HL-60 (cell line): ENCODE measurements around the gene PSMD5.

Source experiments
- DNase-seq, 2 experiments: peaks; one replicate each; pipeline ENCODE4 v3.0.0-alpha.2; 2010 to 2020; ENCODE audit warnings: low read depth in 1 of 2, low spot score in 1 of 2
- H3K27ac ChIP-seq: fragments of 250-450 bp; sonication (Bioruptor Pico); replicated peaks from 2 replicates; pipeline ENCODE4 v1.5.1; 2020; ENCODE audit warnings: mild to moderate bottlenecking, moderate library complexity
- H3K27me3 ChIP-seq: fragments of 250-450 bp; sonication (Bioruptor Pico); 2 replicates; pipeline ENCODE4 v1.5.1; 2021; ENCODE audit warnings: mild to moderate bottlenecking, moderate library complexity; ENCODE audit not compliant: insufficient read depth, poor library complexity, severe bottlenecking
- H3K4me3 ChIP-seq: replicated peaks from 2 replicates; pipeline ENCODE4 v1.5.1; 2011; ENCODE audit warnings: mild to moderate bottlenecking, control low read depth, low read length; ENCODE audit not compliant: insufficient read depth
- GABPA ChIP-seq: IDR thresholded peaks from 2 replicates; pipeline ENCODE4 v1.6.1; 2012; ENCODE audit warnings: low read depth
- POLR2AphosphoS5 ChIP-seq: IDR thresholded peaks from 2 replicates; pipeline ENCODE4 v1.6.1; 2012; ENCODE audit warnings: low read depth
- SPI1 ChIP-seq: IDR thresholded peaks from 2 replicates; pipeline ENCODE4 v1.6.1; 2012; ENCODE audit warnings: low read depth, mild to moderate bottlenecking, borderline replicate concordance
- TF ChIP-seq, protein P1 (sequence below): IDR thresholded peaks from one replicate; pipeline ENCODE4 v1.5.1; 2011; ENCODE audit warnings: low read length, control low read depth, inconsistent platforms; ENCODE audit not compliant: insufficient read depth
- TF ChIP-seq, protein P2 (sequence below): IDR thresholded peaks from 2 replicates; pipeline ENCODE4 v1.6.1; 2012; ENCODE audit warnings: low read depth; ENCODE audit not compliant: insufficient replicate concordance

Gene PSMD5

DNA sequence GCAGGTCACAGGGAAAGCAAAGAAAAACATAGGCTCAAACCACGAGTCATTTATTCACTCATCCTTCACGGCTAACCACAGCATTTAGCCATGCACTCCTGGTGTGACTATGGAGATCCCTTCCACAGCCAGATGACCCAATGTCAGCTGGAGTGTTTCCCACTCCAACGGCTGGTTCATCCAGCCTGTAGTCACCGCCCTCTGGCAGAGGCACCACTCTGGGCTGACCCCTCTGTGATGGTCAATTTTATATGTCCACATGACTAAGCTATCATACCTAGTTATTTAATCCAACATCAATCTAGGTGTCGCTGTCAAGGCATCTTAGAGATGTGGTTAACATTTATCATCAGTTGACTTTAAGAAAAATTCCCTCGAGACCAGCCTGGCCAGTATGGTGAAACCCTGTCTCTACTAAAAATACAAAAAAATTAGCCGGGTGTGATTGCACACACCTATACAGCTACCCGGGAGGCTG is 43.8 kb upstream of the PSMD5 start:
- Histone ChIP-seq H3K27ac (no peak overlapping the region), H3K4me3 (no peak overlapping the region), H3K27me3 (no peaks in the 10 kb centered on the region)
- TF ChIP-seq, protein P1, sequence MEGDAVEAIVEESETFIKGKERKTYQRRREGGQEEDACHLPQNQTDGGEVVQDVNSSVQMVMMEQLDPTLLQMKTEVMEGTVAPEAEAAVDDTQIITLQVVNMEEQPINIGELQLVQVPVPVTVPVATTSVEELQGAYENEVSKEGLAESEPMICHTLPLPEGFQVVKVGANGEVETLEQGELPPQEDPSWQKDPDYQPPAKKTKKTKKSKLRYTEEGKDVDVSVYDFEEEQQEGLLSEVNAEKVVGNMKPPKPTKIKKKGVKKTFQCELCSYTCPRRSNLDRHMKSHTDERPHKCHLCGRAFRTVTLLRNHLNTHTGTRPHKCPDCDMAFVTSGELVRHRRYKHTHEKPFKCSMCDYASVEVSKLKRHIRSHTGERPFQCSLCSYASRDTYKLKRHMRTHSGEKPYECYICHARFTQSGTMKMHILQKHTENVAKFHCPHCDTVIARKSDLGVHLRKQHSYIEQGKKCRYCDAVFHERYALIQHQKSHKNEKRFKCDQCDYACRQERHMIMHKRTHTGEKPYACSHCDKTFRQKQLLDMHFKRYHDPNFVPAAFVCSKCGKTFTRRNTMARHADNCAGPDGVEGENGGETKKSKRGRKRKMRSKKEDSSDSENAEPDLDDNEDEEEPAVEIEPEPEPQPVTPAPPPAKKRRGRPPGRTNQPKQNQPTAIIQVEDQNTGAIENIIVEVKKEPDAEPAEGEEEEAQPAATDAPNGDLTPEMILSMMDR: no peak
- TF ChIP-seq GABPA: no peak
- TF ChIP-seq, protein P2, sequence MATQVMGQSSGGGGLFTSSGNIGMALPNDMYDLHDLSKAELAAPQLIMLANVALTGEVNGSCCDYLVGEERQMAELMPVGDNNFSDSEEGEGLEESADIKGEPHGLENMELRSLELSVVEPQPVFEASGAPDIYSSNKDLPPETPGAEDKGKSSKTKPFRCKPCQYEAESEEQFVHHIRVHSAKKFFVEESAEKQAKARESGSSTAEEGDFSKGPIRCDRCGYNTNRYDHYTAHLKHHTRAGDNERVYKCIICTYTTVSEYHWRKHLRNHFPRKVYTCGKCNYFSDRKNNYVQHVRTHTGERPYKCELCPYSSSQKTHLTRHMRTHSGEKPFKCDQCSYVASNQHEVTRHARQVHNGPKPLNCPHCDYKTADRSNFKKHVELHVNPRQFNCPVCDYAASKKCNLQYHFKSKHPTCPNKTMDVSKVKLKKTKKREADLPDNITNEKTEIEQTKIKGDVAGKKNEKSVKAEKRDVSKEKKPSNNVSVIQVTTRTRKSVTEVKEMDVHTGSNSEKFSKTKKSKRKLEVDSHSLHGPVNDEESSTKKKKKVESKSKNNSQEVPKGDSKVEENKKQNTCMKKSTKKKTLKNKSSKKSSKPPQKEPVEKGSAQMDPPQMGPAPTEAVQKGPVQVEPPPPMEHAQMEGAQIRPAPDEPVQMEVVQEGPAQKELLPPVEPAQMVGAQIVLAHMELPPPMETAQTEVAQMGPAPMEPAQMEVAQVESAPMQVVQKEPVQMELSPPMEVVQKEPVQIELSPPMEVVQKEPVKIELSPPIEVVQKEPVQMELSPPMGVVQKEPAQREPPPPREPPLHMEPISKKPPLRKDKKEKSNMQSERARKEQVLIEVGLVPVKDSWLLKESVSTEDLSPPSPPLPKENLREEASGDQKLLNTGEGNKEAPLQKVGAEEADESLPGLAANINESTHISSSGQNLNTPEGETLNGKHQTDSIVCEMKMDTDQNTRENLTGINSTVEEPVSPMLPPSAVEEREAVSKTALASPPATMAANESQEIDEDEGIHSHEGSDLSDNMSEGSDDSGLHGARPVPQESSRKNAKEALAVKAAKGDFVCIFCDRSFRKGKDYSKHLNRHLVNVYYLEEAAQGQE: no peak
- no peak for TF ChIP-seq POLR2AphosphoS5
- TF ChIP-seq SPI1: no peak
- DNase-seq: no peak

DNA sequence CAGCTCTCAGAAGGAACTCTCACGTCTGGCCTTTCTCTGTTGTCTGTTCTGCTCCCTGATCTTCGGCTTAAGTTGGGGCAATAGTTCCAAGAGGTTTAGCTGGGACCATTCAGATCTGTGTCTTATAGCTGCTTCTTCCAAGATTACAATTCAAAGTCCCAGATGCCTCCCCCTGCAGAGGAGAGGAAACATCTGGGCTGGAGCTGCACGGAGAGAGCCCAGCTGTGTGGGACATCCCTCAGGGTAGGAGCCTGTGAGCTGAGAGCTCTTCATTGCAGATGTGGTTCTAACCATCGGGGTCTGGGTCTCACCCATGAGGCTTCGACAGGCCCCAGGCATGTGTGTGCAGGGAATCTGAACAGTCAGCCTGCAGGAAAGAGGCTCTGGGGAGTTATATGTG is 43.2 kb upstream of the PSMD5 start:
- TF ChIP-seq SPI1 (no peak), GABPA (no peak), POLR2AphosphoS5 (no peak)
- TF ChIP-seq, protein P2: no peak
- TF ChIP-seq, protein P1: no peak
- DNase-seq: no peak
- Histone ChIP-seq H3K4me3 (no peak overlapping the region), H3K27me3 (no peaks in the 10 kb centered on the region), H3K27ac (no peak overlapping the region)

DNA sequence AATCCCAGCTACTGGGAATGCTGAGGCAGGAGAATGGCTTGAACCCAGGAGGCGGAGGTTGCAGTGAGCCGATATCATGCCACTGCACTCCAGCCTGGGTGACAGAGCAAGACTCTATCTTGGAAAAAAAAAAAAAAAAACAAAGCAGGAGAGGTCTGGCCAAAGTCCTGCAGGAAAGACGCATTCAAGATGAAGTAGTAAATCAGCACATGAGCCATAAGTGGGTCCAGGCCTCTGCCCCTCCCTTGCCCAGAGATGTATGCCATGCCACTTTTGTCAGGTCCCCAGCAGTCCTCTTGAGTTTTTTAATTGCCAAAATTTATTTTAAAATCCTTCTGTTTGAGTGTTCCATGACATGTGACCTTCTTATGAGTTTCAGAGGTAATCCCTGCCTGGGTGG is 42.7 kb upstream of the PSMD5 start:
- TF ChIP-seq SPI1 (no peak), POLR2AphosphoS5 (no peak), GABPA (no peak)
- TF ChIP-seq, protein P2: no peak
- TF ChIP-seq, protein P1: no peak
- H3K4me3 ChIP-seq: no peak overlapping the region
- DNase-seq: no peak
- H3K27me3 ChIP-seq: no peaks in the 10 kb centered on the region
- no peak overlapping the region for H3K27ac ChIP-seq
